Right atrium auricular region (tissue), 2 donors: ENCODE measurements around the gene RERE. TPM values are rescaled to one million over a fixed set of nuclear protein-coding genes. Genes with fewer than 3 reads are reported as not detected.
A peak's percentile ranks its signal among the peaks of the same experiment; 100 is the strongest.

Experiments used
- DNase-seq: peaks from one replicate; pipeline ENCODE4 v3.0.0-alpha.2; 2019; ENCODE audit warnings: low spot score
- H3K27ac ChIP-seq, 2 donors: fragments of 200-600 bp; sonication (generic); 1 replicate in 1 of 2; 2 replicates in 1 of 2; pipeline ENCODE4 v1.5.1; 2016 to 2019
- H3K27me3 ChIP-seq, 2 donors: fragments of 200-600 bp; sonication (generic); one replicate each; pipeline versions ENCODE4 v1.5.1 to v1.6.0; 2017 to 2019
- H3K36me3 ChIP-seq: fragments of 200-600 bp; sonication (generic); one replicate; pipeline ENCODE4 v1.5.1; 2016
- H3K4me1 ChIP-seq, 2 donors: fragments of 200-600 bp; sonication (generic); one replicate each; pipeline versions ENCODE4 v1.5.1 to v1.6.0; 2017 to 2019
- H3K4me3 ChIP-seq, 2 donors: fragments of 200-600 bp; sonication (generic); 1 replicate in 1 of 2; 2 replicates in 1 of 2; pipeline ENCODE4 v1.5.1; 2017 to 2019; ENCODE audit warnings: mild to moderate bottlenecking in 1 of 2, moderate library complexity in 1 of 2
- H3K9me3 ChIP-seq, 2 donors: fragments of 200-600 bp; sonication (generic); one replicate each; pipeline ENCODE4 v1.5.1; 2019
- CTCF ChIP-seq, 2 donors: fragments of 200-600 bp; sonication (generic); IDR thresholded peaks; one replicate each; pipeline ENCODE4 v1.5.1; 2019; ENCODE audit warnings: antibody characterized with exemption in 2 of 2
- total RNA-seq, 2 donors: library from RNA; depleted of rRNA; stranded (reverse); fragments of >200 nt; gene quantifications; one replicate each; pipeline ENCODE4 v1.1.0, GENCODE V29; 2016

Gene RERE
- total RNA-seq, 2 donors from 2014 or later: 99.8 to 125 TPM

GRCh38 chr1:8409106-8409505 is 408.3 kb downstream of the RERE start:
- Histone ChIP-seq H3K9me3 (no peaks in the 10 kb centered on the region), H3K27me3 (no peaks in the 10 kb centered on the region), H3K4me1 (peaks cover 0 to 90% of the 10 kb centered on the region in 2 donors), H3K4me3 (no peak overlapping the region), H3K36me3 (peaks cover 55% of the 10 kb centered on the region), H3K27ac (peak overlapping the region; percentile 77 to 98)
- no peak for DNase-seq
- TF ChIP-seq CTCF (IDR thresholded peaks at IDR 0.05): peak in 1 of 2 donors; percentile 62

- Histone ChIP-seq H3K4me3 (no peak overlapping the region), H3K36me3 (peaks cover 49% of the 10 kb centered on the region)
- no peak for TF ChIP-seq CTCF (IDR thresholded peaks at IDR 0.05)
These were observed 409.1 kb downstream of the RERE start for GRCh38 chr1:8408151-8408839.

GRCh38 chr1:8407652-8408051 is 409.8 kb downstream of the RERE start:
- no peak for DNase-seq
- TF ChIP-seq CTCF (IDR thresholded peaks at IDR 0.05): no peak
- Histone ChIP-seq H3K9me3 (no peaks in the 10 kb centered on the region), H3K4me1 (peaks cover 0 to 79% of the 10 kb centered on the region in 2 donors), H3K27me3 (no peaks in the 10 kb centered on the region), H3K4me3 (no peak overlapping the region), H3K27ac (peak overlapping the region; percentile 77 to 98), H3K36me3 (peaks cover 44% of the 10 kb centered on the region)

More at GRCh38 chr1:8408151-8408839, 409.1 kb downstream of the RERE start:
- peak; percentile 90 for DNase-seq
- no peaks in the 10 kb centered on the region for H3K27me3 ChIP-seq
- peaks cover 0 to 84% of the 10 kb centered on the region in 2 donors for H3K4me1 ChIP-seq
- H3K27ac ChIP-seq: peak overlapping the region; percentile 77 to 98
- H3K9me3 ChIP-seq: no peaks in the 10 kb centered on the region

- H3K27me3 ChIP-seq: no peaks in the 10 kb centered on the region
- peak overlapping the region; percentile 77 to 98 for H3K27ac ChIP-seq
- peaks cover 47% of the 10 kb centered on the region for H3K36me3 ChIP-seq
- TF ChIP-seq CTCF (IDR thresholded peaks at IDR 0.05): no peak
- H3K4me1 ChIP-seq: peaks cover 0 to 79% of the 10 kb centered on the region in 2 donors
- H3K4me3 ChIP-seq: no peak overlapping the region
- no peaks in the 10 kb centered on the region for H3K9me3 ChIP-seq
- no peak for DNase-seq
These were observed 410.5 kb downstream of the RERE start for GRCh38 chr1:8406960-8407359.

GRCh38 chr1:8406011-8406410 is 411.4 kb downstream of the RERE start:
- H3K9me3 ChIP-seq: no peaks in the 10 kb centered on the region
- H3K36me3 ChIP-seq: peaks cover 57% of the 10 kb centered on the region
- H3K4me3 ChIP-seq: no peak overlapping the region
- H3K4me1 ChIP-seq: peaks cover 0 to 73% of the 10 kb centered on the region in 2 donors
- H3K27ac ChIP-seq: peak overlapping the region; percentile 77 to 98
- no peak for TF ChIP-seq CTCF (IDR thresholded peaks at IDR 0.05)
- DNase-seq: no peak
- H3K27me3 ChIP-seq: no peaks in the 10 kb centered on the region
